IPS DF 4.7 (cell line): Measurements from ENCODE around the gene SART1.
"Not testable (repeated sequence)": the region's sequence is repeated elsewhere in the genome, so short reads cannot be mapped to it uniquely, and the experiment has no call there.

Experiments
- DNase-seq: peaks from one replicate; pipeline ENCODE4 v3.0.0-alpha.2; 2013; ENCODE audit warnings: low spot score; ENCODE audit errors: extremely low read depth

SART1 gene

GRCh38 chr11:65932558-65932919 is 29.0 kb upstream of the SART1 start:
- DNase-seq: no peak

GRCh38 chr11:65934014-65934413 is 27.5 kb upstream of the SART1 start:
- no peak for DNase-seq

GRCh38 chr11:65937766-65938165 is 23.8 kb upstream of the SART1 start:
- DNase-seq: no peak

- DNase-seq: no peak
Observed at GRCh38 chr11:65941720-65942310, 19.7 kb upstream of the SART1 start.

- DNase-seq: no peak
Observed at GRCh38 chr11:65942531-65942930, 19.0 kb upstream of the SART1 start.

- DNase-seq: no peak
Observed at GRCh38 chr11:65944191-65944590, 17.3 kb upstream of the SART1 start.

- DNase-seq: no peak
Observed at GRCh38 chr11:65944767-65945166, 16.8 kb upstream of the SART1 start.

- no peak for DNase-seq
Observed at GRCh38 chr11:65945430-65945911, 16.1 kb upstream of the SART1 start, which contains the start of gene TSGA10IP. Gene TSGA10IP (plus strand): TSS chr11:65945480. CDS start chr11:65945676, 196 bp downstream.

GRCh38 chr11:65945941-65946558 is 15.5 kb upstream of the SART1 start:
- no peak for DNase-seq

GRCh38 chr11:65946655-65947054 is 14.9 kb upstream of the SART1 start:
- DNase-seq: no peak

- no peak for DNase-seq
Observed at GRCh38 chr11:65947133-65947532, 14.4 kb upstream of the SART1 start.

GRCh38 chr11:65947603-65948125 is 13.9 kb upstream of the SART1 start:
- DNase-seq: no peak

GRCh38 chr11:65950711-65951110 is 10.8 kb upstream of the SART1 start:
- DNase-seq: not testable (repeated sequence)

GRCh38 chr11:65951641-65952040 is 9.9 kb upstream of the SART1 start:
- DNase-seq: not testable (repeated sequence)

- no peak for DNase-seq
Observed at GRCh38 chr11:65952052-65952521, 9.4 kb upstream of the SART1 start.

- no peak for DNase-seq
Observed at GRCh38 chr11:65953471-65953870, 8.1 kb upstream of the SART1 start.

- DNase-seq: no peak
Observed at GRCh38 chr11:65954771-65955170, 6.8 kb upstream of the SART1 start.

- DNase-seq: no peak
Observed at GRCh38 chr11:65958291-65958690, 3.2 kb upstream of the SART1 start.

- DNase-seq: no peak
Observed at GRCh38 chr11:65958774-65959420, 2.6 kb upstream of the SART1 start.

- no peak for DNase-seq
Observed at GRCh38 chr11:65960824-65961266, 689 bp upstream of the SART1 start.

GRCh38 chr11:65962141-65962564 is 619 bp downstream of the SART1 start:
- no peak for DNase-seq

GRCh38 chr11:65964906-65965305 is 3.4 kb downstream of the SART1 start:
- no peak for DNase-seq
